AG10803 (cell line): ENCODE data around the gene LSM2.
"Not testable (repeated sequence)": the region's sequence is repeated elsewhere in the genome, so short reads cannot be mapped to it uniquely, and the experiment has no call there.

Source experiments
- DNase-seq: peaks from one replicate; pipeline ENCODE4 v3.0.0; 2010; ENCODE audit warnings: low read depth
- H3K4me3 ChIP-seq: 2 replicates; pipeline ENCODE4 v1.5.1; 2011; ENCODE audit warnings: mild to moderate bottlenecking, low read length, control low read depth
- CTCF ChIP-seq: conservative IDR thresholded peaks from 2 replicates; pipeline ENCODE4 v1.5.1; 2011; ENCODE audit warnings: mild to moderate bottlenecking, low read length, control low read depth, inconsistent platforms

The LSM2 gene

GRCh38 chr6:31814677-31815024 lies 7.9 kb upstream of the LSM2 start:
- peak; percentile 98 for DNase-seq
- H3K4me3 ChIP-seq: peak overlapping the region; percentile 87
- TF ChIP-seq CTCF: no peak

- TF ChIP-seq CTCF: no peak
- H3K4me3 ChIP-seq: no peak overlapping the region
- no peak for DNase-seq
Measured at GRCh38 chr6:31813465-31813849, 6.7 kb upstream of the LSM2 start.

- no peak overlapping the region for H3K4me3 ChIP-seq
- DNase-seq: no peak
- no peak for TF ChIP-seq CTCF
Measured at GRCh38 chr6:31811645-31812044, 4.9 kb upstream of the LSM2 start.

- not testable (repeated sequence) for H3K4me3 ChIP-seq, DNase-seq
Measured at GRCh38 chr6:31808599-31808998, 1.8 kb upstream of the LSM2 start.

DNA sequence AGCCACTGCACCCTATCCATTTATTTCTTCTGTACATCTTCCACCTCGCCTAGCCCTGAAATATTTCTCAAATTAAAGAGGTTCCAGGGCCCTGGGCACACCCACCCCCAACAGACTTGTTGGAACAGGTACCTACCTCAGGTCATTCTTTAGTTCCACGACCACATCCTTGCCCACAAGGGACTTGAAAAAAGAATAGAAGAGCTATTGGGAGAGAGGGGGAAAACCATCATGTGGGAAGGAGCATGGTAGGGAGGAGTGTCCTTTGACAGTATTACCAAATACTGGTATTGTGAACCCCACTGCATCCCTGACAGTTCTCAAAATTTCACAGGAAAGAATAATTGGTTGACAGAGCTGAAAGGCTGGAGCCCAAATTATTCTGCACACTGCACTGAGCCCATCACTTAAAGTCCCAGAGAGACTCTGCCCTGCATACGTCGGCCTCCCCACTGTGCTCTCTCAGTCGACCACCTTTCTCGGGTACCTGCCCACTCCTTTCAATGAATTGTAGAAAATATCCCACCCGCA lies 762 bp downstream of the LSM2 start:
- no peak for DNase-seq
- no peak for TF ChIP-seq CTCF
- H3K4me3 ChIP-seq: peak overlapping the region; percentile 77

- not testable (repeated sequence) for H3K4me3 ChIP-seq, DNase-seq
Measured at GRCh38 chr6:31801031-31801927, 5.5 kb downstream of the LSM2 start.

DNA sequence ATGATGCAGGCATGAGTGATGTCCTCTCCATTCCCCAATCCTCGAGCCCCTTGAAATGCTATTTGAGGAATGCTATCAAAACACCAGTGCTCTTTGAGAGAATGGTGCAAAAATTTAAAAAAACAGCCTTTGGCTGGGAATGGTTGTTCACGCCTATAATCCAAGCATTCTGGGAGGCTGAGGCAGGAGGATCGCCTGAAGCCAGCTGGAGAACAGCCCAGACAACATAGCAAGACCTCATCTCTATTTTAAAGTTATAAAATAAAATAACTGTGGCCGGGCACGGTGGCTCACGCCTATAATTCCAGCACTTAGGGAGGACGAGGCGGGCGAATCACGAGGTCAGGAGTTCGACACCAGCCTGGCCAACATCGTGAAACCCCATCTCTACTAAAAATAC lies 7.0 kb downstream of the LSM2 start:
- TF ChIP-seq CTCF: no peak
- H3K4me3 ChIP-seq: no peak overlapping the region
- no peak for DNase-seq

DNA sequence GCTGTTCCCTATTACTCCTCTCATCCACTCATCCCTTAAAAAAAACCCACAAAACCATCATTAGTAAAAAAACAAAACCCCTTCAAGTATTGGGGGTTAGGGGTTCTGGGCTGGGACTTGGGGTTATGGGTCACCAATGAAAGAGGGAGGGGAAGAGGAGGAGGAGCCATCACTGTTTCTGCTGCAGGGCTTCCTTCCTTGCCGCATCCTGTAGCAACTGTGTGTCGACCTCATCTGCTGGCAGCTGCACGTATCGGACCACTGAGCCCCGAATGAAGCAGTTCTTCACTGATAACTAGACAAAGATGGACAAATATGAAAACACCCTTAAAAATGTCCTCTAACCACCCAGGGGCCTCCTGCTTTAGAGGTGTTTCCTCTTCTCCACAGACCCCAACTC lies 9.2 kb downstream of the LSM2 start:
- no peak overlapping the region for H3K4me3 ChIP-seq
- DNase-seq: no peak
- no peak for TF ChIP-seq CTCF
